HEK293 (cell line): ENCODE measurements around the gene CNTNAP4.

Experiments used
- CTCF ChIA-PET: fragments of 350-600 bp; formaldehyde crosslinking; extraction: SDS; loops from one replicate; lab custom pipeline; 2021; ENCODE audit warnings: antibody characterized with exemption; lab: Yijun Ruan, JAX
- POLR2A ChIA-PET: fragments of 300-600 bp; formaldehyde crosslinking; extraction: SDS; loops from one replicate; lab custom pipeline; 2020; ENCODE audit warnings: antibody characterized with exemption, inconsistent platforms; lab: Yijun Ruan, JAX
- H3K27ac ChIP-seq: fragments of 200-500 bp; sonication (Bioruptor generic); 2 replicates; pipeline ENCODE4 v1.5.1; 2014; ENCODE audit warnings: low read depth, low read length, control low read depth, inconsistent platforms; ENCODE audit errors: extremely low read depth
- H3K36me3 ChIP-seq, 2 experiments: fragments of 200-500 bp in 1 of 2; sonication (Bioruptor generic) in 1 of 2; 1 replicate in 1 of 2; 2 replicates in 1 of 2; pipeline ENCODE4 v1.5.1; 2014 to 2017; ENCODE audit warnings: inconsistent platforms in 2 of 2, low read length in 2 of 2; ENCODE audit not compliant: control insufficient read depth in 2 of 2, insufficient read depth in 1 of 2
- H3K4me1 ChIP-seq: fragments of 200-500 bp; sonication (Bioruptor generic); 2 replicates; pipeline ENCODE4 v1.5.1; 2014; ENCODE audit warnings: mild to moderate bottlenecking, low read length, inconsistent platforms; ENCODE audit not compliant: control insufficient read depth, insufficient read depth
- H3K4me3 ChIP-seq: 2 replicates; pipeline ENCODE4 v1.5.1; 2011; ENCODE audit warnings: low read depth, mild to moderate bottlenecking, control low read depth, low read length, moderate library complexity
- H3K9me3 ChIP-seq: fragments of 200-500 bp; sonication (Bioruptor generic); 2 replicates; pipeline ENCODE4 v1.5.1; 2014; ENCODE audit warnings: low read depth, low read length, inconsistent platforms; ENCODE audit not compliant: control insufficient read depth, insufficient read depth
- ATF2 ChIP-seq: fragments of 450-650 bp; formaldehyde crosslinking; IDR thresholded peaks from 2 replicates; pipeline ENCODE4 v1.5.1; 2016; ENCODE audit warnings: missing biosample characterization, missing genetic modification characterization, low read depth
- PBX3 ChIP-seq: sonication (generic); formaldehyde crosslinking; IDR thresholded peaks from 2 replicates; pipeline ENCODE4 v1.8.1; 2022; ENCODE audit warnings: mild to moderate bottlenecking, moderate library complexity, missing genetic modification reagents
- RBAK ChIP-seq: fragments of 450-650 bp; formaldehyde crosslinking; IDR thresholded peaks from 2 replicates; pipeline ENCODE4 v1.5.1; 2016; ENCODE audit warnings: missing biosample characterization, missing genetic modification characterization
- SALL2 ChIP-seq: fragments of 450-650 bp; formaldehyde crosslinking; IDR thresholded peaks from 2 replicates; pipeline ENCODE4 v1.5.0; 2017; ENCODE audit warnings: missing biosample characterization, mild to moderate bottlenecking, missing genetic modification characterization, borderline replicate concordance
- YY2 ChIP-seq: fragments of 450-650 bp; formaldehyde crosslinking; IDR thresholded peaks from 2 replicates; pipeline ENCODE4 v1.5.1; 2016; ENCODE audit warnings: missing biosample characterization, missing genetic modification characterization
- ZBTB20 ChIP-seq: fragments of 450-650 bp; formaldehyde crosslinking; IDR thresholded peaks from 2 replicates; pipeline ENCODE4 v1.5.1; 2016; ENCODE audit warnings: missing biosample characterization, missing genetic modification characterization
- ZBTB7A ChIP-seq: fragments of 450-650 bp; formaldehyde crosslinking; IDR thresholded peaks from 2 replicates; pipeline ENCODE4 v1.5.1; 2016; ENCODE audit warnings: low read depth, missing biosample characterization, missing genetic modification characterization
- ZNF112 ChIP-seq: fragments of 450-650 bp; formaldehyde crosslinking; IDR thresholded peaks from 2 replicates; pipeline ENCODE4 v1.5.0; 2017; ENCODE audit warnings: missing biosample characterization, missing genetic modification characterization
- ZNF133 ChIP-seq: fragments of 450-650 bp; formaldehyde crosslinking; IDR thresholded peaks from 2 replicates; pipeline ENCODE4 v1.5.1; 2016; ENCODE audit warnings: missing biosample characterization, missing genetic modification characterization
- ZNF174 ChIP-seq: fragments of 450-650 bp; formaldehyde crosslinking; IDR thresholded peaks from 2 replicates; pipeline ENCODE4 v1.5.0; 2017; ENCODE audit warnings: missing biosample characterization, mild to moderate bottlenecking, missing genetic modification characterization
- ZNF223 ChIP-seq: fragments of 450-650 bp; formaldehyde crosslinking; IDR thresholded peaks from 2 replicates; pipeline ENCODE4 v1.5.1; 2016; ENCODE audit warnings: missing biosample characterization, missing genetic modification characterization
- ZNF24 ChIP-seq: fragments of 450-650 bp; formaldehyde crosslinking; IDR thresholded peaks from 2 replicates; pipeline ENCODE4 v1.5.1; 2016; ENCODE audit warnings: missing biosample characterization, missing genetic modification characterization
- ZNF433 ChIP-seq: fragments of 450-650 bp; formaldehyde crosslinking; IDR thresholded peaks from 2 replicates; pipeline ENCODE4 v1.5.1; 2016; ENCODE audit warnings: missing biosample characterization, missing genetic modification characterization, low read depth
- ZNF514 ChIP-seq: fragments of 450-650 bp; formaldehyde crosslinking; IDR thresholded peaks from 2 replicates; pipeline ENCODE4 v1.5.1; 2016; ENCODE audit warnings: missing biosample characterization, missing genetic modification characterization
- ZNF544 ChIP-seq: fragments of 450-650 bp; formaldehyde crosslinking; IDR thresholded peaks from 2 replicates; pipeline ENCODE4 v1.5.0; 2017; ENCODE audit warnings: missing biosample characterization, missing genetic modification characterization
- ZNF596 ChIP-seq: fragments of 450-650 bp; IDR thresholded peaks from 2 replicates; pipeline ENCODE4 v1.5.0; 2018; ENCODE audit warnings: missing biosample characterization, mild to moderate bottlenecking, missing genetic modification characterization, moderate library complexity
- ZNF624 ChIP-seq: fragments of 450-650 bp; formaldehyde crosslinking; IDR thresholded peaks from 2 replicates; pipeline ENCODE4 v1.5.1; 2017; ENCODE audit warnings: missing biosample characterization, missing genetic modification characterization
- ZNF645 ChIP-seq: fragments of 450-650 bp; formaldehyde crosslinking; IDR thresholded peaks from 2 replicates; pipeline ENCODE4; 2016; ENCODE audit warnings: missing biosample characterization, missing genetic modification characterization
- ZNF658 ChIP-seq: fragments of 450-650 bp; formaldehyde crosslinking; IDR thresholded peaks from 2 replicates; pipeline ENCODE4; 2016; ENCODE audit warnings: missing biosample characterization, missing genetic modification characterization
- ZNF791 ChIP-seq: fragments of 450-650 bp; formaldehyde crosslinking; IDR thresholded peaks from 2 replicates; pipeline ENCODE4 v1.5.1; 2016; ENCODE audit warnings: missing biosample characterization, missing genetic modification characterization
- TF ChIP-seq, protein P1 (sequence below): fragments of 450-650 bp; formaldehyde crosslinking; IDR thresholded peaks from 2 replicates; pipeline ENCODE4 v1.5.1; 2016; ENCODE audit warnings: missing biosample characterization, missing genetic modification characterization
- TF ChIP-seq, protein P2 (sequence below): fragments of 450-650 bp; IDR thresholded peaks from 2 replicates; pipeline ENCODE4 v1.5.1; 2018; ENCODE audit warnings: missing biosample characterization, missing genetic modification characterization
- TF ChIP-seq, protein P3 (sequence below): fragments of 450-650 bp; formaldehyde crosslinking; IDR thresholded peaks from 2 replicates; pipeline ENCODE4 v1.5.1; 2016; ENCODE audit warnings: missing biosample characterization, missing genetic modification characterization

CNTNAP4 gene

GRCh38 chr16:76455257-76455656, 178.1 kb downstream of the CNTNAP4 start (continued):
- no peak for TF ChIP-seq ZNF544
- TF ChIP-seq ZNF433 (tag by site-specific recombination), result no peak
- TF ChIP-seq, all 188 proteins: peak for 0

- ChIA-PET CTCF (no interaction called here), POLR2A (no interaction called here)
- H3K27ac ChIP-seq, result no peak overlapping the region
- no peaks in the 10 kb centered on the region for H3K9me3 ChIP-seq
- H3K36me3 ChIP-seq, result no peaks in the 10 kb centered on the region
- TF ChIP-seq ZNF223 (tag by site-specific recombination) (no peak), ZBTB7A (tag by site-specific recombination) (no peak), YY2 (no peak), ZNF24 (no peak), ZNF174 (tag by site-specific recombination) (no peak), RBAK (no peak), ZBTB20 (tag by site-specific recombination) (no peak), ATF2 (no peak)
- H3K4me3 ChIP-seq, result no peak overlapping the region
- no peaks in the 10 kb centered on the region for H3K4me1 ChIP-seq
Measured at GRCh38 chr16:76456016-76456415, 178.8 kb downstream of the CNTNAP4 start.

DNA sequence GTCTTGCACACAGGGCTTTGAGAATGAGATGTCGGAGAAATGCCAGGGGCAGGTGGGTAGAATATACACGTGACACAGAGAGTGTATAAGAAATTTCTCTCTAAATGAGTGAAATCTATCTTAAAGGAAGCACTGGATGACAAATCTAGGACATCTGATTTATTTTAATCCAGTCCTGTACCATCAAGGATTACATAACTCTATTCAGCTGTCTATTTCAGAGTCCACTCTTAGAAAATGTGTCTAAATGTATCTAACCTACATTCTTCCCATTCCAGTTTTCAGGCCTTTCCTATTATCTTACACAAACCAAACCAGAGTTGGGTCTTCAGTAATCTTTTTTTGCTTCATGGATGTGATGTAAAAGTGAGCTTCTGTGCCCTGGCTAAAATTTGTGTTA, 181.9 kb downstream of the CNTNAP4 start:
- Histone ChIP-seq H3K27ac (no peak overlapping the region), H3K9me3 (no peaks in the 10 kb centered on the region), H3K4me1 (no peaks in the 10 kb centered on the region), H3K36me3 (no peaks in the 10 kb centered on the region), H3K4me3 (no peak overlapping the region)
- CTCF ChIA-PET, result no interaction called here
- POLR2A ChIA-PET, result no interaction called here
- TF ChIP-seq ZNF645 (tag by site-specific recombination), result no peak
- TF ChIP-seq ATF2, result no peak
- no peak for TF ChIP-seq ZNF433 (tag by site-specific recombination)
- no peak for TF ChIP-seq SALL2 (tag by site-specific recombination)
- TF ChIP-seq ZNF112 (tag by site-specific recombination), result no peak
- no peak for TF ChIP-seq ZNF624 (tag by site-specific recombination)
- TF ChIP-seq PBX3 (CRISPR knock-in tag), result no peak
- no peak for TF ChIP-seq ZNF791 (tag by site-specific recombination)
- no peak for TF ChIP-seq ZNF658 (tag by site-specific recombination)
- TF ChIP-seq, protein P1, sequence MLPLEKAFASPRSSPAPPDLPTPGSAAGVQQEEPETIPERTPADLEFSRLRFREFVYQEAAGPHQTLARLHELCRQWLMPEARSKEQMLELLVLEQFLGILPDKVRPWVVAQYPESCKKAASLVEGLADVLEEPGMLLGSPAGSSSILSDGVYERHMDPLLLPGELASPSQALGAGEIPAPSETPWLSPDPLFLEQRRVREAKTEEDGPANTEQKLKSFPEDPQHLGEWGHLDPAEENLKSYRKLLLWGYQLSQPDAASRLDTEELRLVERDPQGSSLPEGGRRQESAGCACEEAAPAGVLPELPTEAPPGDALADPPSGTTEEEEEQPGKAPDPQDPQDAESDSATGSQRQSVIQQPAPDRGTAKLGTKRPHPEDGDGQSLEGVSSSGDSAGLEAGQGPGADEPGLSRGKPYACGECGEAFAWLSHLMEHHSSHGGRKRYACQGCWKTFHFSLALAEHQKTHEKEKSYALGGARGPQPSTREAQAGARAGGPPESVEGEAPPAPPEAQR (tag by site-specific recombination), result no peak
- TF ChIP-seq ZNF514, result no peak
- TF ChIP-seq, protein P2, sequence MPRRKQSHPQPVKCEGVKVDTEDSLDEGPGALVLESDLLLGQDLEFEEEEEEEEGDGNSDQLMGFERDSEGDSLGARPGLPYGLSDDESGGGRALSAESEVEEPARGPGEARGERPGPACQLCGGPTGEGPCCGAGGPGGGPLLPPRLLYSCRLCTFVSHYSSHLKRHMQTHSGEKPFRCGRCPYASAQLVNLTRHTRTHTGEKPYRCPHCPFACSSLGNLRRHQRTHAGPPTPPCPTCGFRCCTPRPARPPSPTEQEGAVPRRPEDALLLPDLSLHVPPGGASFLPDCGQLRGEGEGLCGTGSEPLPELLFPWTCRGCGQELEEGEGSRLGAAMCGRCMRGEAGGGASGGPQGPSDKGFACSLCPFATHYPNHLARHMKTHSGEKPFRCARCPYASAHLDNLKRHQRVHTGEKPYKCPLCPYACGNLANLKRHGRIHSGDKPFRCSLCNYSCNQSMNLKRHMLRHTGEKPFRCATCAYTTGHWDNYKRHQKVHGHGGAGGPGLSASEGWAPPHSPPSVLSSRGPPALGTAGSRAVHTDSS (tag by site-specific recombination), result no peak
- no peak for TF ChIP-seq ZNF133 (tag by site-specific recombination)
- TF ChIP-seq, protein P3, sequence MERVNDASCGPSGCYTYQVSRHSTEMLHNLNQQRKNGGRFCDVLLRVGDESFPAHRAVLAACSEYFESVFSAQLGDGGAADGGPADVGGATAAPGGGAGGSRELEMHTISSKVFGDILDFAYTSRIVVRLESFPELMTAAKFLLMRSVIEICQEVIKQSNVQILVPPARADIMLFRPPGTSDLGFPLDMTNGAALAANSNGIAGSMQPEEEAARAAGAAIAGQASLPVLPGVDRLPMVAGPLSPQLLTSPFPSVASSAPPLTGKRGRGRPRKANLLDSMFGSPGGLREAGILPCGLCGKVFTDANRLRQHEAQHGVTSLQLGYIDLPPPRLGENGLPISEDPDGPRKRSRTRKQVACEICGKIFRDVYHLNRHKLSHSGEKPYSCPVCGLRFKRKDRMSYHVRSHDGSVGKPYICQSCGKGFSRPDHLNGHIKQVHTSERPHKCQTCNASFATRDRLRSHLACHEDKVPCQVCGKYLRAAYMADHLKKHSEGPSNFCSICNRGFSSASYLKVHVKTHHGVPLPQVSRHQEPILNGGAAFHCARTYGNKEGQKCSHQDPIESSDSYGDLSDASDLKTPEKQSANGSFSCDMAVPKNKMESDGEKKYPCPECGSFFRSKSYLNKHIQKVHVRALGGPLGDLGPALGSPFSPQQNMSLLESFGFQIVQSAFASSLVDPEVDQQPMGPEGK (tag by site-specific recombination), result no peak
- TF ChIP-seq ZNF596 (tag by site-specific recombination), result no peak
